ENCODE data around the gene CD5L. TPM values are rescaled to one million over a fixed set of nuclear protein-coding genes. Genes with fewer than 3 reads are reported as not detected.

CD5L gene
- total and polyA plus RNA-seq, 10 of the 15 experiments (the other 5 are each of a cell fraction or from before 2014, with no cell fraction given), result 0.10 to 0.57 (median 0.24) TPM

- DNase-seq (ENCODE audit: low read depth, low spot score) (no peak), ATAC-seq (peak; percentile 30; the same call in 1 of the 3 replicates), FAIRE-seq (peak; percentile 65)
- WGBS (ENCODE audit: insufficient coverage, insufficient replicate concordance, low lambda C conversion rate, missing lambda C conversion rate), result 23% methylated on average over 2 of the region's 2 CpGs
- in situ Hi-C loops (cut with MboI) (no loop called here), intact Hi-C loops (cut with micrococcal nuclease; ENCODE audit: unreplicated experiment) (loop anchor here (5.0 kb wide), 1 partner anchor 79 kb away; the partner anchor contains the start of gene FCRL2)
- H3K9ac ChIP-seq (ENCODE audit: control insufficient read depth, insufficient read depth, low read length), result no peak overlapping the region
- no peak overlapping the region for H3K27ac ChIP-seq (ENCODE audit: control insufficient read depth, insufficient read depth)
- H3K36me3 ChIP-seq (ENCODE audit: control insufficient read depth in 2 of 2, insufficient read depth in 2 of 2, low read length in 1 of 2), result no peaks in the 10 kb centered on the region
- ChIA-PET CTCF (no interaction called here), POLR2A (no interaction called here), SMC1A (ENCODE audit: uncharacterized antibody, unreplicated experiment) (no interaction called here), RAD21 (ENCODE audit: unreplicated experiment) (no interaction called here)
- H4K20me1 ChIP-seq (ENCODE audit: control insufficient read depth, insufficient read depth), result no peaks in the 10 kb centered on the region
- no peak overlapping the region; the same call in 1 of the 2 replicates for H3K4me3 ChIP-seq
- BruUV-seq (replicated peaks), result no TSS peak
- no peak overlapping the region for H3K4me2 ChIP-seq (ENCODE audit: control insufficient read depth, insufficient read depth)
- peak overlapping the region; percentile 55 for H2AFZ ChIP-seq (ENCODE audit: control insufficient read depth, low read depth, low read length)
- peaks cover 7% of the 10 kb centered on the region for H3K4me1 ChIP-seq (ENCODE audit: control insufficient read depth, insufficient read depth, low read length)
- TF ChIP-seq SP1 (IDR thresholded peaks at IDR 0.05; ENCODE audit: low read depth, low read length), result no peak
- no peak for TF ChIP-seq ELK1 (IDR thresholded peaks at IDR 0.05; ENCODE audit: low read depth, low read length)
- no peak for TF ChIP-seq SIX5 (IDR thresholded peaks at IDR 0.05; ENCODE audit: low read depth, low read length, severe bottlenecking)
- TF ChIP-seq ZBTB4 (CRISPR knock-in tag; IDR thresholded peaks at IDR 0.05), result no peak
- TF ChIP-seq CREM (IDR thresholded peaks at IDR 0.05; ENCODE audit: low read depth), result no peak
- no peak for TF ChIP-seq MTA3 (IDR thresholded peaks at IDR 0.05; ENCODE audit: borderline replicate concordance, low read length)
- no peak for TF ChIP-seq BACH1 (IDR thresholded peaks at IDR 0.05; ENCODE audit: borderline replicate concordance)
- no peak for TF ChIP-seq REST (IDR thresholded peaks at IDR 0.05; ENCODE audit: low read depth, low read length)
- no peak for TF ChIP-seq RBBP5 (conservative IDR thresholded peaks at IDR 0.05)
- no peak for TF ChIP-seq SMC3 (IDR thresholded peaks at IDR 0.05; ENCODE audit: borderline replicate concordance, low read length)
- TF ChIP-seq STAT3 (IDR thresholded peaks at IDR 0.05; ENCODE audit: low read depth, low read length), result no peak
- no peak for TF ChIP-seq DPF2 (IDR thresholded peaks at IDR 0.05)
- no peak for TF ChIP-seq ZBTB11 (CRISPR knock-in tag; IDR thresholded peaks at IDR 0.05)
- TF ChIP-seq ZNF24 (IDR thresholded peaks at IDR 0.05), result no peak
- H3K27me3 ChIP-seq (replicated peaks in 1 of 2; ENCODE audit: control insufficient read depth in 2 of 2, insufficient read depth in 2 of 2, low read length in 1 of 2), result no peaks in the 10 kb centered on the region; a peak in 1 of 4 replicates
- H3K9me3 ChIP-seq (replicated peaks; ENCODE audit: control insufficient read depth, insufficient read depth, low read length), result no peaks in the 10 kb centered on the region
- H3K79me2 ChIP-seq (ENCODE audit: control insufficient read depth, insufficient read depth, low read length), result no peaks in the 10 kb centered on the region
Measured at GRCh38 chr1:157856538-157856937, 14.9 kb upstream of the CD5L start.
